ENCODE measurements around the gene PPARA. TPM values are rescaled to one million over a fixed set of nuclear protein-coding genes. Genes with fewer than 3 reads are reported as not detected.

Gene PPARA
- total RNA-seq, 1 donor from 2014 or later: 51.3 TPM

- DNase-seq (ENCODE audit: low spot score): no peak
These were observed 36.3 kb upstream of the PPARA start for GRCh38 chr22:46113910-46114517.

- DNase-seq (ENCODE audit: low spot score): no peak
These were observed 35.6 kb upstream of the PPARA start for GRCh38 chr22:46114518-46115387.

GRCh38 chr22:46115388-46115678, 35.0 kb upstream of the PPARA start:
- DNase-seq (ENCODE audit: low spot score): no peak

- no peak for DNase-seq (ENCODE audit: low spot score)
These were observed 34.4 kb upstream of the PPARA start for GRCh38 chr22:46115755-46116490.

GRCh38 chr22:46116491-46116958, 33.8 kb upstream of the PPARA start:
- DNase-seq (ENCODE audit: low spot score): peak; percentile 94

- no peak for DNase-seq (ENCODE audit: low spot score)
These were observed 32.8 kb upstream of the PPARA start for GRCh38 chr22:46117206-46118199.

- no peak for DNase-seq (ENCODE audit: low spot score)
These were observed 31.1 kb upstream of the PPARA start for GRCh38 chr22:46119093-46119728.

- peak; percentile 65 for DNase-seq (ENCODE audit: low spot score)
These were observed 30.5 kb upstream of the PPARA start for GRCh38 chr22:46119729-46120419.

- DNase-seq (ENCODE audit: low spot score): no peak
These were observed 29.9 kb upstream of the PPARA start for GRCh38 chr22:46120420-46120737.

- DNase-seq (ENCODE audit: low spot score): no peak
These were observed 29.2 kb upstream of the PPARA start for GRCh38 chr22:46121079-46121478.

- no peak for DNase-seq (ENCODE audit: low spot score)
These were observed 28.6 kb upstream of the PPARA start for GRCh38 chr22:46121523-46122287.

- peak; percentile 70 for DNase-seq (ENCODE audit: low spot score)
These were observed 27.8 kb upstream of the PPARA start for GRCh38 chr22:46122511-46122971.

- no peak for DNase-seq (ENCODE audit: low spot score)
These were observed 27.2 kb upstream of the PPARA start for GRCh38 chr22:46122980-46123693.

- no peak for DNase-seq (ENCODE audit: low spot score)
These were observed 26.5 kb upstream of the PPARA start for GRCh38 chr22:46123694-46124382.

- DNase-seq (ENCODE audit: low spot score): no peak
These were observed 25.8 kb upstream of the PPARA start for GRCh38 chr22:46124383-46125144.

GRCh38 chr22:46125311-46125710, 25.0 kb upstream of the PPARA start:
- no peak for DNase-seq (ENCODE audit: low spot score)

Measured in mucosa of gallbladder (tissue), 1 donor.